GM12801 (cell line): ENCODE data around the gene C1orf87.

Source experiments
- CTCF ChIP-seq: IDR thresholded peaks from one replicate; pipeline ENCODE4 v1.5.1; 2011; ENCODE audit warnings: control low read depth; ENCODE audit not compliant: insufficient read length; ENCODE audit errors: extremely low read depth

Gene C1orf87

GRCh38 chr1:60087681-60088080, 14.1 kb upstream of the C1orf87 start:
- TF ChIP-seq CTCF, result no peak

- no peak for TF ChIP-seq CTCF
These were observed 4.6 kb upstream of the C1orf87 start for GRCh38 chr1:60078182-60078581.

GRCh38 chr1:60071296-60071695, 2.3 kb downstream of the C1orf87 start:
- TF ChIP-seq CTCF, result no peak

GRCh38 chr1:60069691-60070090, 3.9 kb downstream of the C1orf87 start:
- no peak for TF ChIP-seq CTCF

GRCh38 chr1:60068393-60069045, 5.1 kb downstream of the C1orf87 start:
- TF ChIP-seq CTCF, result no peak

GRCh38 chr1:60066001-60066400, 7.6 kb downstream of the C1orf87 start:
- no peak for TF ChIP-seq CTCF

GRCh38 chr1:60065199-60065598, 8.4 kb downstream of the C1orf87 start:
- TF ChIP-seq CTCF, result no peak
